ENCODE data around the gene MFAP2.
"Not testable (repeated sequence)": the region's sequence is repeated elsewhere in the genome, so short reads cannot be mapped to it uniquely, and the experiment has no call there.

The MFAP2 gene

GRCh38 chr1:16978567-16979474, 1.6 kb downstream of the MFAP2 start:
- DNase-seq, result no peak

- no peak for DNase-seq
Measured at GRCh38 chr1:16978139-16978538, 2.3 kb downstream of the MFAP2 start.

GRCh38 chr1:16977377-16977776, 3.0 kb downstream of the MFAP2 start:
- no peak for DNase-seq

GRCh38 chr1:16976966-16977365, 3.5 kb downstream of the MFAP2 start:
- no peak for DNase-seq

- no peak for DNase-seq
Measured at GRCh38 chr1:16975838-16976237, 4.6 kb downstream of the MFAP2 start.

- no peak for DNase-seq
Measured at GRCh38 chr1:16975211-16975610, 5.2 kb downstream of the MFAP2 start.

GRCh38 chr1:16973215-16973614, 7.2 kb downstream of the MFAP2 start:
- no peak for DNase-seq

- DNase-seq, result no peak
Measured at GRCh38 chr1:16972189-16972895, 8.1 kb downstream of the MFAP2 start.

- DNase-seq, result no peak
Measured at GRCh38 chr1:16971341-16972188, 8.9 kb downstream of the MFAP2 start.

GRCh38 chr1:16970132-16970910, 10.1 kb downstream of the MFAP2 start:
- DNase-seq, result no peak

GRCh38 chr1:16969651-16970050, 10.8 kb downstream of the MFAP2 start:
- no peak for DNase-seq

GRCh38 chr1:16969057-16969611, 11.3 kb downstream of the MFAP2 start:
- no peak for DNase-seq

GRCh38 chr1:16968372-16968771, 12.0 kb downstream of the MFAP2 start:
- DNase-seq, result no peak

- no peak for DNase-seq
Measured at GRCh38 chr1:16967962-16968361, 12.5 kb downstream of the MFAP2 start.

GRCh38 chr1:16967095-16967575, 13.3 kb downstream of the MFAP2 start:
- DNase-seq, result no peak

- no peak for DNase-seq
Measured at GRCh38 chr1:16966282-16966681, 14.1 kb downstream of the MFAP2 start.

- no peak for DNase-seq
Measured at GRCh38 chr1:16965486-16966067, 14.8 kb downstream of the MFAP2 start.

- not testable (repeated sequence) for DNase-seq
Measured at GRCh38 chr1:16964169-16964568, 16.3 kb downstream of the MFAP2 start.

GRCh38 chr1:16961297-16962133, 18.9 kb downstream of the MFAP2 start:
- no peak for DNase-seq

- DNase-seq, result peak; percentile 90
Measured at GRCh38 chr1:16960560-16961296, 19.7 kb downstream of the MFAP2 start.

All from activated CD8-positive, alpha-beta memory T cell treated with anti-CD3 and anti-CD28 coated beads, Interleukin-2, amount 50 U/mL, for 48 hours (primary cell).